Keratinocyte (primary cell): Measurements from ENCODE around the gene SETX.

Source experiments
- EZH2 ChIP-seq: IDR thresholded peaks from one replicate; pipeline ENCODE4 v1.6.1; 2012; ENCODE audit warnings: inconsistent platforms, mild to moderate bottlenecking, low read length, moderate library complexity
- TF ChIP-seq, protein P1 (sequence below), 3 experiments: IDR thresholded peaks in 1 of 3; conservative IDR thresholded peaks in 1 of 3; optimal IDR thresholded peaks in 1 of 3; 2 replicates in 2 of 3; 3 replicates in 1 of 3; pipeline versions ENCODE3 to v1.5.1; 2011; ENCODE audit warnings: low read length in 3 of 3, mild to moderate bottlenecking in 3 of 3, moderate library complexity in 2 of 3, control low read depth in 1 of 3, inconsistent platforms in 1 of 3; ENCODE audit not compliant: insufficient read depth in 2 of 3; ENCODE audit errors: extremely low read depth in 1 of 3

- TF ChIP-seq, protein P1, sequence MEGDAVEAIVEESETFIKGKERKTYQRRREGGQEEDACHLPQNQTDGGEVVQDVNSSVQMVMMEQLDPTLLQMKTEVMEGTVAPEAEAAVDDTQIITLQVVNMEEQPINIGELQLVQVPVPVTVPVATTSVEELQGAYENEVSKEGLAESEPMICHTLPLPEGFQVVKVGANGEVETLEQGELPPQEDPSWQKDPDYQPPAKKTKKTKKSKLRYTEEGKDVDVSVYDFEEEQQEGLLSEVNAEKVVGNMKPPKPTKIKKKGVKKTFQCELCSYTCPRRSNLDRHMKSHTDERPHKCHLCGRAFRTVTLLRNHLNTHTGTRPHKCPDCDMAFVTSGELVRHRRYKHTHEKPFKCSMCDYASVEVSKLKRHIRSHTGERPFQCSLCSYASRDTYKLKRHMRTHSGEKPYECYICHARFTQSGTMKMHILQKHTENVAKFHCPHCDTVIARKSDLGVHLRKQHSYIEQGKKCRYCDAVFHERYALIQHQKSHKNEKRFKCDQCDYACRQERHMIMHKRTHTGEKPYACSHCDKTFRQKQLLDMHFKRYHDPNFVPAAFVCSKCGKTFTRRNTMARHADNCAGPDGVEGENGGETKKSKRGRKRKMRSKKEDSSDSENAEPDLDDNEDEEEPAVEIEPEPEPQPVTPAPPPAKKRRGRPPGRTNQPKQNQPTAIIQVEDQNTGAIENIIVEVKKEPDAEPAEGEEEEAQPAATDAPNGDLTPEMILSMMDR (optimal IDR thresholded peaks at IDR 0.05 in 1 of 3, IDR thresholded peaks at IDR 0.05 in 1 of 3, conservative IDR thresholded peaks at IDR 0.05 in 1 of 3; ENCODE audit: extremely low read depth in 1 of 3, insufficient read depth in 2 of 3, low read length in 3 of 3) = no peak
- TF ChIP-seq EZH2 = no peak
Observed at GRCh38 chr9:132309056-132309455, 45.7 kb downstream of the SETX start.
